GM20000 (cell line): ENCODE results near the gene CBX7.

Experiments used
- DNase-seq: peaks from one replicate; pipeline ENCODE4 v3.0.0; 2012; ENCODE audit warnings: low spot score
- TF ChIP-seq, protein P1 (sequence below): IDR thresholded peaks from 2 replicates; pipeline ENCODE4 v1.5.1; 2012; ENCODE audit warnings: mild to moderate bottlenecking, control low read depth; ENCODE audit errors: extremely low read depth, missing control alignments

Gene CBX7

GRCh38 chr22:39114112-39114511 is 38.4 kb downstream of the CBX7 start:
- DNase-seq = no peak
- TF ChIP-seq, protein P1, sequence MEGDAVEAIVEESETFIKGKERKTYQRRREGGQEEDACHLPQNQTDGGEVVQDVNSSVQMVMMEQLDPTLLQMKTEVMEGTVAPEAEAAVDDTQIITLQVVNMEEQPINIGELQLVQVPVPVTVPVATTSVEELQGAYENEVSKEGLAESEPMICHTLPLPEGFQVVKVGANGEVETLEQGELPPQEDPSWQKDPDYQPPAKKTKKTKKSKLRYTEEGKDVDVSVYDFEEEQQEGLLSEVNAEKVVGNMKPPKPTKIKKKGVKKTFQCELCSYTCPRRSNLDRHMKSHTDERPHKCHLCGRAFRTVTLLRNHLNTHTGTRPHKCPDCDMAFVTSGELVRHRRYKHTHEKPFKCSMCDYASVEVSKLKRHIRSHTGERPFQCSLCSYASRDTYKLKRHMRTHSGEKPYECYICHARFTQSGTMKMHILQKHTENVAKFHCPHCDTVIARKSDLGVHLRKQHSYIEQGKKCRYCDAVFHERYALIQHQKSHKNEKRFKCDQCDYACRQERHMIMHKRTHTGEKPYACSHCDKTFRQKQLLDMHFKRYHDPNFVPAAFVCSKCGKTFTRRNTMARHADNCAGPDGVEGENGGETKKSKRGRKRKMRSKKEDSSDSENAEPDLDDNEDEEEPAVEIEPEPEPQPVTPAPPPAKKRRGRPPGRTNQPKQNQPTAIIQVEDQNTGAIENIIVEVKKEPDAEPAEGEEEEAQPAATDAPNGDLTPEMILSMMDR = no peak

DNA sequence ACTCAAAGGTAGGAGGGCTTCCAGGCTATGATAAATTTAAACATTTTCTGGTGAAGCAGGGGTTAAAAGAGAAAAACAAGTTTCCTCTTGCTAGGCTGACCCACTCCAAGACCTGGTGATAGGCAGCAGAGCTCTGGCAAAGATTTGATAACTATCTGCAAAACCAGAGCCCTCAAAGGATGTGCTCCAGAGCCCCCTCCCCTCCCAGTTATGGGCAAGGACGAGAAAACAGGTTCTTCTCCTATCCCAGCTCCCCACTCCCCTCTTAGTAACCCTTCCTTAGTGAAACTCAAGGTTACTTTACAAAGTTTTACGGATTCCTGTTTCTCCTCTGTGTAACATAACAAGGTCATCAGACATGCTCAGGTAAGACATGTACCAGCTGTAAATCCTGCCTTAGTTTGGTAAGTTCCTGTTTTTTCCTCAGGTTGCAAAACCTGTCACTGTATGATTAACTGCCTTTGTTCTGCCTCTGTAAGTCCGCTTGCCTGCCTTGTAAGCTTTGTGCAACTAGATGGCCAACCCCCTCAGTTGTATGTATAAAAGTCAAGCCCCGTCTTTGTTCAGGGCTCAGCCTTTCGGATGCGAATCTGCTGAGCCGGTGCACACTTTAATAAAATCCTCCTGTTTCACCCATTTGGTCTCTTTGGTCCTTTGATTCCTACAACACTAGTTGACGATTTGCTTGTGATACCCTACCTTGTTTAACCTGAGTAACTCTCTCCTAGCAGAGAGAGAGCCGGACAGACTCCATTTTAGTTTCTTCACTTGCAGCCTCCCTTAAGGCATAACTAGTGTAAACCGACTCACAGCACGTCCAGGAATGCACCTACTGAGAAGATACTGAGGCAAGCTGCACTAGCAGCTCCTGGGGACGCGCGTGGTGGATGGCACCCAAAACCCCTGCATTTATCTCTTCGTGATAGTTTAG is 41.6 kb downstream of the CBX7 start:
- TF ChIP-seq, protein P1 = no peak
- DNase-seq = no peak

DNA sequence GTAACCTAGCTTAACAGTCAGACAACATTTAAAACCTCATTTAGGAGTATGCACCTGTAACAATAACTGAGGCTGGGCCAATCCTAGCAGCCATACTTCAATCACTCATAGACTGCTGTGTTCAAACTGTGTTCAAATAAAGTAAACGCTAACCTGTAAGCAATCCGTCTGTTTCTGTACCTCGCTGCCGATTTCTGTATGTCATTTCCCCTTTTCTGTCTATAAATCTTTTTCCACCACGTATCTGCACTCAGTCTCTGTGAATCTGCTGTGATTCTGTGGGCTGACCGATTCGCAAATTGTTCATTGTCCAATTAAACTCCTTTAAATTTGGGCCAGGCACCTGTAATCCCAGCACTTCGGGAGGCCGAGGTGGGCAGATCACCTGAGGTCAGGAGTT is 43.1 kb downstream of the CBX7 start:
- DNase-seq = no peak
- TF ChIP-seq, protein P1 = no peak

- TF ChIP-seq, protein P1 = no peak
- no peak for DNase-seq
Measured at GRCh38 chr22:39108487-39108886, 44.0 kb downstream of the CBX7 start.

DNA sequence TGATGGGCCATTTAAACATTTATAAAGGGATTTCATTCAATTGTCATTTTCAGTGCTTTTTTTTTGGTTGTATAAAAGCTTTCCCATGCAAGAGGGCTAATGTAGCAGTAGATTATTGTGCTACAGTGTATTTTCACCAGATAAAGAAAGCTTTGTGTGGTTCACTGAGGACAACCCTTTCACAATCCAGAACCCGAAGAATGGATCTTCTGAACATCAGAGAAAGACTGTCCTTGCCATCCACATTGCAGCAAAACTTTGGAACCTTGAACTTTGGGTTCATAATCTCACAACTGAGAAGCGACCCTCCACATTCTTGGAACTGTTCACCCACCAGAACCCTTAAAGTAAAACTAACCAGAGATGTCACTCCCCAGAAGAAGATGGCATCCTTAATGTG is 46.2 kb downstream of the CBX7 start:
- no peak for DNase-seq
- TF ChIP-seq, protein P1 = no peak

GRCh38 chr22:39103431-39103830 is 49.0 kb downstream of the CBX7 start:
- no peak for DNase-seq
- TF ChIP-seq, protein P1 = no peak

DNA sequence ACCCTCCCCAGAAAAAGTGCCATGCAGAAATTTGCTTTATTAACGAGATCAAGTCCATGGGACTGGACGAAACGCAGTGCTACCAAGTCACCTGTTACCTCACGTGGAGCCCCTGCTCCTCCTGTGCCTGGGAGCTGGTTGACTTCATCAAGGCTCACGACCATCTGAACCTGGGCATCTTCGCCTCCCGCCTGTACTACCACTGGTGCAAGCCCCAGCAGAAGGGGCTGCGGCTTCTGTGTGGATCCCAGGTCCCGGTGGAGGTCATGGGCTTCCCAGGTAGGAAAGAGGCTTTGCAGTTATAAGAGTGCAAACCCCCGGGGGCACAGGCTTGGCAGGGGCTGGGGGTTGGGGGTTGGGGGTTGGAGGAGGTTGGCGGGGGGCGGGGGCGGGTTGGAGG is 51.3 kb downstream of the CBX7 start:
- no peak for DNase-seq
- TF ChIP-seq, protein P1 = no peak
